LNCAP (cell line): Measurements from ENCODE around the gene RPL12.

Experiments used
- TF ChIP-seq, protein P1 (sequence below): fragments of 450-650 bp; IDR thresholded peaks from 2 replicates; pipeline ENCODE4 v1.5.1; 2017; ENCODE audit warnings: mild to moderate bottlenecking

RPL12 gene

DNA sequence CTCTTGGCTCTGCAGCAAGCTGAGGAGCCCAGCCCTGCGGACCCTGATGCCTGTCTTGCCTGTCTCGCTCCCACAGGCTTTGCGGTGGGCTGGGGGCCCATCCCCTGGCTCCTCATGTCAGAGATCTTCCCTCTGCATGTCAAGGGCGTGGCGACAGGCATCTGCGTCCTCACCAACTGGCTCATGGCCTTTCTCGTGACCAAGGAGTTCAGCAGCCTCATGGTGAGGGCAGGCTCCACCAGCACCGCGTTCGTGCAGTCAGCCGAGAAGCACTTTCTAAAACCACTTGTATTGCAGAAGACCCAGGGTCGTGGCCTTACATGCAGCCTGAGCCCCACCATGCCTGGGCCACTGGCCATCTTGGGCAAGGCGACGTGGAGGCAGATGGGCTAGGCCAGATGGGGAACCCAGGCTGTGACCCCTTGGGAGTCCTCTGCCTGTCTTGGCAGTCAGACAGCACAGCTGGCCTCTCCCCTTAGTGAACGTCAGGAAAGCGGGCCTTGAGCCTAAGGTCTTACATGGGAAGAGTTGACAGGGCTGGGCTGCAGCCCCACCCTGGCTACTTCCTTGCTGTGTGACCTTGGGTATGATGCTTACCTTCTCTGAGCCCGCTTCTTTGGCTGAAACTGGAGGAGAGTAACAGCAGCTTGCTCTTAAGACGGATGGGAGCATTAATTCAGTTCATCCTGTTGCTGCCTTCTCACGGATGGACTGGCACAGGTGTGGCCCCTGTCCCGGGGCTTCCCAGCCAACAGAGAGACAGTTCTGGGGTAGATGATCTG lies 45.7 kb downstream of the RPL12 start:
- TF ChIP-seq, protein P1, sequence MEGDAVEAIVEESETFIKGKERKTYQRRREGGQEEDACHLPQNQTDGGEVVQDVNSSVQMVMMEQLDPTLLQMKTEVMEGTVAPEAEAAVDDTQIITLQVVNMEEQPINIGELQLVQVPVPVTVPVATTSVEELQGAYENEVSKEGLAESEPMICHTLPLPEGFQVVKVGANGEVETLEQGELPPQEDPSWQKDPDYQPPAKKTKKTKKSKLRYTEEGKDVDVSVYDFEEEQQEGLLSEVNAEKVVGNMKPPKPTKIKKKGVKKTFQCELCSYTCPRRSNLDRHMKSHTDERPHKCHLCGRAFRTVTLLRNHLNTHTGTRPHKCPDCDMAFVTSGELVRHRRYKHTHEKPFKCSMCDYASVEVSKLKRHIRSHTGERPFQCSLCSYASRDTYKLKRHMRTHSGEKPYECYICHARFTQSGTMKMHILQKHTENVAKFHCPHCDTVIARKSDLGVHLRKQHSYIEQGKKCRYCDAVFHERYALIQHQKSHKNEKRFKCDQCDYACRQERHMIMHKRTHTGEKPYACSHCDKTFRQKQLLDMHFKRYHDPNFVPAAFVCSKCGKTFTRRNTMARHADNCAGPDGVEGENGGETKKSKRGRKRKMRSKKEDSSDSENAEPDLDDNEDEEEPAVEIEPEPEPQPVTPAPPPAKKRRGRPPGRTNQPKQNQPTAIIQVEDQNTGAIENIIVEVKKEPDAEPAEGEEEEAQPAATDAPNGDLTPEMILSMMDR, result no peak

DNA sequence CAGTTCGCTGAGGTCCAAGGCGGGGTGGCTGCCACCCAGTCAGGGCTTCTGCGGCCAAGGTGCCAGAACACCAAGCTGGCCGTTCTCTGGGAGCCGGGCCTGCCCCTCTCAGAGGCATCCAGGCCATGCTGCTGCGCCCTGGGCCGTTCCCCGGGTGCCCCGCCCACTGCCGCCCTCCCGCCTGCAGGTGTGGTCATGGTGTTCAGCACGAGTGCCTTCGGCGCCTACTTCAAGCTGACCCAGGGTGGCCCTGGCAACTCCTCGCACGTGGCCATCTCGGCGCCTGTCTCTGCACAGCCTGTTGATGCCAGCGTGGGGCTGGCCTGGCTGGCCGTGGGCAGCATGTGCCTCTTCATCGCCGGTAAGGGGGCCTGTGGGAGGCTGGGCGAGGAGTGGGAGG lies 46.6 kb downstream of the RPL12 start:
- TF ChIP-seq, protein P1, result no peak

DNA sequence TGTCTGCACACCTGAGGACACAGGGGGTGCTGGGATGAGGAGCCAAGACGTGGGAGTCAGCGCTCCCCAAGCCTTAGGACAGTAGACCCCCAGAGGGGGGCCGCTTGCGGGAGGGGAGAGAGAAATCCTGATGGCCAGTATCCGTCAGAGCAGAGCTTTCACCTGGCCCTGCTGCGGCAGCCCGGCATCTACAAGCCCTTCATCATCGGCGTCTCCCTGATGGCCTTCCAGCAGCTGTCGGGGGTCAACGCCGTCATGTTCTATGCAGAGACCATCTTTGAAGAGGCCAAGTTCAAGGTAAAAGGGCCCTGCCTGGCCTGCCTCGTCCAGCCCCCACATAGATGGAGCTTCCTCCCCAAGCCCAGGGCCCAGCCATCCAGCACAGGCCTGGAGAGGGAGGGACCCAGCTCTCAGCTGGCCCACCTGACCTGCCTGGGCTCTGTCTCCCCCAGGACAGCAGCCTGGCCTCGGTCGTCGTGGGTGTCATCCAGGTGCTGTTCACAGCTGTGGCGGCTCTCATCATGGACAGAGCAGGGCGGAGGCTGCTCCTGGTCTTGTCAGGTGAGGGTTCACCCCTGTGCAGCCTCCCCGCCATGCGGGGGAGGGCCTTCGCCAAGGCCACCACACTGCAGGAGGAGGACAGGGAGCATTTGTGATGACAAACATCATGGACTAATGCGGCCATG lies 47.6 kb downstream of the RPL12 start:
- TF ChIP-seq, protein P1, result no peak

DNA sequence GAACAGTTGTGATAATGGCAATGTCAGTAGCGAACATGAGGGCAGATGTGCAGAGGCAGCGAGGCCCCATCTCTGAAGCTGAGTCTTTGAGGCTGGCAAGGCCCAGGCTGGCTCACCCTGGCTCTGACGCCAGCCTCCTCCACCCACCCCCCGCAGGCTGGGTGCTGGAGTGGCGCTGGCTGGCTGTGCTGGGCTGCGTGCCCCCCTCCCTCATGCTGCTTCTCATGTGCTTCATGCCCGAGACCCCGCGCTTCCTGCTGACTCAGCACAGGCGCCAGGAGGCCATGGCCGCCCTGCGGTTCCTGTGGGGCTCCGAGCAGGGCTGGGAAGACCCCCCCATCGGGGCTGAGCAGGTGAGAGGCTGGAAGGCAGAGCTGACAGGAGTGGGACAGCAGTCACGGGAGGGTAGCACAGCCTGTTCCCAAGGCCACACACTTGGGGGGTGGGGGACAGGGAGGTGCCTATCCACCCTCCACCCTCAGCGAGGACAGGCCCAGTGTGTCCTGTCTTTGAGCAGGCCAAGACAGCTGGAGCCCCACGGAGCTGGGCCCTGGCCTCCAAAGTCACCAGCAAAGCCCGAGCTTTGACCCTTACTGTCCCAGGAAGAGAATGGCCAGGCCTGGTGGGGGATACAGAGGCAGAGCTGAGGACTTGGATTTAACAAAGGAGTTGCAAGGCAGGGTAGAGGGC lies 48.7 kb downstream of the RPL12 start:
- TF ChIP-seq, protein P1, result no peak

DNA sequence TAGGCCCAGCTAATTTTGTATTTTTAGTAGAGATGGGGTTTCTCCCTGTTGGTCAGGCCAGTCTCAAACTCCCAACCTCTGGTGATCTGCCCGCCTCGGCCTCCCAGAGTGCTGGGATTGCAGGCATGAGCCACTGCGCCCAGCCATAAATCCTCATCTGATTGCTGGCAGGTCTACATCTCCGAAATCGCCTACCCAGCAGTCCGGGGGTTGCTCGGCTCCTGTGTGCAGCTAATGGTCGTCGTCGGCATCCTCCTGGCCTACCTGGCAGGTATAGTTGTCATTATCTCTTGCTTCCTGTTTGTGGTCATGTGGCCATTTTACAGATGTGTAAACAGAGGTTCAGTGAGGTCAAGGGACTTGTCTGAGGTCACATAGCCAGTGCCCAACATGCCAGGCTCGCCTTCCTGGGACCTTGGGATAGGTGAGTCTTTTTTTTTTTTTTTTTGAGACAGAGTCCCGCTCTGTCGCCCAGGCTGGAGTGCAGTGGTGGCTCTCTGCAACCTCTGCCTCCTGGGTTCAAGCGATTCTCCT lies 51.4 kb downstream of the RPL12 start:
- TF ChIP-seq, protein P1, result no peak

DNA sequence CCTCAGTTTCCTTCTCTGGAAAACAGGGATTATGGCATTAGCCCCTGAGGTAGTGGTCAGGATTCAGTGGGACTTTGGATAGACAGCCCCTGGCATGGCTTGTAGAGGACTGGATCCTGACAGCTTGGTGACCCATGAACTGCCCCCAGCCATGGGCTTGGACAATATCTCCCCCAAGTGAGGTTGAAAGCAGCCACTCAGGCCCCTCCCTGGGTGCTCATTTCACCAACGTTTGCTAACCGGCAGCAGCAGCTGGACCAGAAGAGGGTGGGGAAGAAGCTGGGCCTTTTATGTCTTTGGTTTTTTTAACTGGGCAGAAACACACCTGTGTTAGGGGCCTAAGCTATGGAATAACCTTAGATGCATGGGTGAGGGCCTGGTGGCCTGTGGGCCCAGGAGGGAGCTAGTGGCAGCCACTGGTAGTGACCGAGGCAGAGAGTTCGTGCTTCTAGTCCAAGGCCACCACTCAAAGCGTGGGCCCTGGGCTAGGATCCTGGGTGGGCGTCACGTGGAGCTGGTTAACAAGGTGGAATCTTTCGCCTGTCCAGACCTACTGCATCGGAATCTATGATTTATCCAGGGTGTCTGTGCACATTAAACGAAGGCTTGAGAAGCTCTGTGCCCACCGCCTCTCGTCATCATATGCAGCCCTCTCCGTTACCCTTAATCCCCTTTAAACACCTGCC lies 52.3 kb downstream of the RPL12 start:
- TF ChIP-seq, protein P1, result no peak

DNA sequence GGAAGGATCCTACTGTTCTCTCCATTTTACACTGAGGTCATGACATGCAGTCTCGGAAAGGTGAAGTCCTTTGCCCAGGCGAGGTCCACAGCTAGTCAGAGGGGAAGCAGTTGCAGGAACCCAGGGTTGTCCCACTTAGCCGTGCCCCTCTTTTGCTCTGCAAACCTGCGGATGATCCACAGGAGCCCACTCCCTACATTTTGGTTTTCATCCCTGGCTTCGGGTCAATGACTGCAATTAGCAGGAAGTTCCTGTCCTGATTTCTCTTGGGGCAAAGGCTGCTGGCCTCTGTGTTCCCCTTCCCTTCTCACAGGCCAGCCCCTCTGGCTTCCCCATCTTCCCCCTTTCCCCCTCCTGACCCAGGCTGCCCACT lies 52.9 kb downstream of the RPL12 start:
- TF ChIP-seq, protein P1, result no peak
